ENCODE data around the gene CFAP57.

GRCh38 chr1:43272161-43272560 is 100.0 kb downstream of the CFAP57 start:
- no peak for TF ChIP-seq CTCF (IDR thresholded peaks at IDR 0.05)
- TF ChIP-seq POLR2A (IDR thresholded peaks at IDR 0.05): no peak
- TF ChIP-seq EP300 (IDR thresholded peaks at IDR 0.05): no peak

Measured in ovary (tissue), 3 donors.